Metanephros (tissue), 1 donor: ENCODE data around the gene ASB17. TPM values are rescaled to one million over a fixed set of nuclear protein-coding genes. Genes with fewer than 3 reads are reported as not detected.

ENCODE experiments used
- total RNA-seq: library from RNA; depleted of rRNA; stranded (reverse); fragments of >200 nt; gene quantifications from one replicate; pipeline ENCODE4 v1.2.3, GENCODE V29; 2014

ASB17 gene
- total RNA-seq, result not detected

DNA sequence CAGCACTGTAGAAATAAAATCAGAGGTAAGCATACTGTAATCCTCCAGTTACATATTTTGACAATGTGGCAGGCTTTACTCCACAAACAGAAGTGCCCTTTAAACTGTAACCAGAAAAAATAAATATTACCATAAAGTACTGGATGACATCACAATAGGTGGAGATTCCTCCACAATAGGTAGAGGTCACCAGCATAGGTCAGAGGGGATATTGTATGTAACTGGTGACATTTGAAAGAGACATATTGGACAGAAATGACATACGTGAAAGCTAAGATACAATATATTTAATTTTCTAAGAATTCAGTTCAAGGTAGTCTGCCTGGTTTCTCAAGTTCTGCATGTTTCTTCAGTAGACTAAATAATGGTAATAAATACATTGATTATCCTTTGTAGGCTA, at the start of gene ASB17:
Gene ASB17, minus strand, starts transcription at position 101 of the 400 bp plus-strand sequence. CDS start 113 bp downstream, outside the sequence.

Other genes starting within 250 kb of the ASB17 start
- 66.5 TPM for gene ACADM, start 207.7 kb downstream of the ASB17 start, total RNA-seq
- gene RABGGTB, start 146.1 kb downstream of the ASB17 start, total RNA-seq, result 60.8 TPM
- 0.47 TPM for gene MSH4, start 135.5 kb downstream of the ASB17 start, total RNA-seq
- gene ST6GALNAC3, start 142.3 kb upstream of the ASB17 start, total RNA-seq, result 49.0 TPM